Left ventricle myocardium inferior (tissue), 1 donor: ENCODE measurements around the gene RTKN2. TPM values are rescaled to one million over a fixed set of nuclear protein-coding genes. Genes with fewer than 3 reads are reported as not detected.

Experiments
- DNase-seq: peaks from one replicate; pipeline ENCODE4 v3.0.0-alpha.2; 2020
- H3K27ac ChIP-seq: fragments of 200-600 bp; replicated peaks from 2 replicates; pipeline ENCODE4 v1.8.0; 2021
- H3K27me3 ChIP-seq: fragments of 200-600 bp; 2 replicates; pipeline ENCODE4 v1.8.0; 2021; ENCODE audit warnings: low read depth
- H3K36me3 ChIP-seq: fragments of 200-600 bp; 2 replicates; pipeline ENCODE4 v1.8.0; 2021
- H3K4me1 ChIP-seq: fragments of 200-600 bp; 2 replicates; pipeline ENCODE4 v1.8.0; 2021
- H3K4me3 ChIP-seq: fragments of 200-600 bp; 2 replicates; pipeline ENCODE4 v1.8.0; 2021; ENCODE audit warnings: mild to moderate bottlenecking, moderate library complexity
- H3K9me3 ChIP-seq: fragments of 200-600 bp; replicated peaks from 2 replicates; pipeline ENCODE4 v1.8.0; 2021
- CTCF ChIP-seq: fragments of 200-600 bp; IDR thresholded peaks from 2 replicates; pipeline ENCODE4 v1.8.0; 2021; ENCODE audit warnings: antibody characterized with exemption, mild to moderate bottlenecking, borderline replicate concordance
- intact Hi-C: fragments of 100-400 bp; cut with micrococcal nuclease; formaldehyde crosslinking; loops from one replicate; pipeline ENCODE4 v1.11.0; 2022
- total RNA-seq: library from RNA; stranded (reverse); fragmentation: NEBNext Ultra II Directional; extraction: Animal tissue kit (Norgen Biotek cat#: 25700); gene quantifications from one replicate; pipeline ENCODE4 v1.2.1, GENCODE V29; 2021
- donor health status: DM: no; HTN: yes; CAD: no; lungs with severe emphysema.

The RTKN2 gene
- total RNA-seq, 1 donor from 2014 or later: not detected

- no peak for DNase-seq
- no peaks in the 10 kb centered on the region for H3K9me3 ChIP-seq
- H3K4me1 ChIP-seq: no peaks in the 10 kb centered on the region
- no peaks in the 10 kb centered on the region for H3K36me3 ChIP-seq
- intact Hi-C loops: no loop called here
- H3K27ac ChIP-seq: no peak overlapping the region
- no peaks in the 10 kb centered on the region for H3K27me3 ChIP-seq
- H3K4me3 ChIP-seq: no peak overlapping the region
- no peak for TF ChIP-seq CTCF
These were observed 44.0 kb downstream of the RTKN2 start for GRCh38 chr10:62224606-62225005.

- Histone ChIP-seq H3K27me3 (no peaks in the 10 kb centered on the region), H3K36me3 (no peaks in the 10 kb centered on the region), H3K4me3 (no peak overlapping the region), H3K27ac (no peak overlapping the region), H3K9me3 (no peaks in the 10 kb centered on the region), H3K4me1 (no peaks in the 10 kb centered on the region)
- DNase-seq: no peak
- intact Hi-C loops: no loop called here
- no peak for TF ChIP-seq CTCF
These were observed 51.0 kb downstream of the RTKN2 start for GRCh38 chr10:62217683-62218082.

- Histone ChIP-seq H3K36me3 (no peaks in the 10 kb centered on the region), H3K4me1 (no peaks in the 10 kb centered on the region), H3K27me3 (no peaks in the 10 kb centered on the region), H3K27ac (no peak overlapping the region), H3K4me3 (no peak overlapping the region), H3K9me3 (no peaks in the 10 kb centered on the region)
- DNase-seq: no peak
- no peak for TF ChIP-seq CTCF
- intact Hi-C loops: no loop called here
These were observed 54.2 kb downstream of the RTKN2 start for GRCh38 chr10:62214364-62214874.

GRCh38 chr10:62205750-62206399, 62.8 kb downstream of the RTKN2 start:
- Histone ChIP-seq H3K27me3 (no peaks in the 10 kb centered on the region), H3K36me3 (no peaks in the 10 kb centered on the region), H3K9me3 (no peaks in the 10 kb centered on the region), H3K27ac (no peak overlapping the region), H3K4me3 (no peak overlapping the region), H3K4me1 (no peaks in the 10 kb centered on the region)
- no peak for DNase-seq
- intact Hi-C loops: no loop called here
- TF ChIP-seq CTCF: no peak

GRCh38 chr10:62199584-62199983, 69.1 kb downstream of the RTKN2 start:
- Histone ChIP-seq H3K9me3 (no peaks in the 10 kb centered on the region), H3K27ac (no peak overlapping the region), H3K4me3 (no peak overlapping the region), H3K4me1 (no peaks in the 10 kb centered on the region), H3K36me3 (no peaks in the 10 kb centered on the region), H3K27me3 (no peaks in the 10 kb centered on the region)
- TF ChIP-seq CTCF: no peak
- no peak for DNase-seq
- intact Hi-C loops: no loop called here
